Natural killer cell (primary cell): ENCODE measurements around the gene CACNA1A. TPM values are rescaled to one million over a fixed set of nuclear protein-coding genes. Genes with fewer than 3 reads are reported as not detected.

Source experiments
- ATAC-seq, 3 donors: fragments of 150-1000 bp in 2 of 3; fragments of 200-7000 bp in 1 of 3; cut with Tn5 transposase; 1 replicate in 1 of 3; 2 replicates in 2 of 3; pipeline ENCODE4 v1.10.0; 2021; ENCODE audit warnings: mild to moderate bottlenecking in 2 of 3, moderate library complexity in 2 of 3
- DNase-seq, 2 donors: peaks; one replicate each; pipeline versions ENCODE4 v3.0.0 to v3.0.0-alpha.2; 2013 to 2021; ENCODE audit warnings: mixed read lengths in 1 of 2
- H3K27ac ChIP-seq: one replicate; pipeline ENCODE4 v1.5.1; 2013; ENCODE audit warnings: mild to moderate bottlenecking, low read length
- H3K27me3 ChIP-seq: one replicate; pipeline ENCODE4 v1.6.1; 2013; ENCODE audit warnings: low read length; ENCODE audit not compliant: control insufficient read depth, insufficient read depth
- H3K36me3 ChIP-seq: one replicate; pipeline ENCODE4 v1.6.1; 2013; ENCODE audit warnings: low read length; ENCODE audit not compliant: control insufficient read depth, insufficient read depth
- H3K4me1 ChIP-seq: one replicate; pipeline ENCODE4 v1.6.1; 2013; ENCODE audit warnings: low read length; ENCODE audit not compliant: control insufficient read depth, insufficient read depth
- H3K4me3 ChIP-seq: one replicate; pipeline ENCODE4 v1.5.1; 2013; ENCODE audit warnings: low read length
- H3K9me3 ChIP-seq: one replicate; pipeline ENCODE4 v1.6.1; 2013; ENCODE audit warnings: low read length; ENCODE audit not compliant: control insufficient read depth, insufficient read depth
- H3K27ac Mint-ChIP-seq, 2 donors: one replicate each; pipeline ENCODE4 v1.8.0; 2022; ENCODE audit warnings: mild to moderate bottlenecking in 2 of 2, mixed read lengths in 2 of 2, moderate library complexity in 1 of 2
- H3K27me3 Mint-ChIP-seq, 2 donors: one replicate each; pipeline ENCODE4 v1.8.0; 2022; ENCODE audit warnings: low read depth in 2 of 2, mixed read lengths in 2 of 2
- H3K36me3 Mint-ChIP-seq: one replicate; pipeline ENCODE4 v1.8.0; 2022; ENCODE audit warnings: mixed read lengths
- H3K4me1 Mint-ChIP-seq, 2 donors: one replicate each; pipeline ENCODE4 v1.8.0; 2022; ENCODE audit warnings: mixed read lengths in 2 of 2
- H3K4me3 Mint-ChIP-seq: one replicate; pipeline ENCODE4 v1.8.0; 2022; ENCODE audit warnings: mild to moderate bottlenecking, moderate library complexity, mixed read lengths
- H3K9me3 Mint-ChIP-seq, 2 donors: one replicate each; pipeline ENCODE4 v1.8.0; 2022; ENCODE audit warnings: mixed read lengths in 2 of 2
- CTCF ChIP-seq: fragments of 200-600 bp; IDR thresholded peaks from one replicate; pipeline ENCODE4 v1.8.0; 2022; ENCODE audit warnings: antibody characterized with exemption
- WGBS: methylation state at CpG from one replicate; pipeline ENCODE4 v1.1.7; 2013; ENCODE audit warnings: missing lambda C conversion rate; ENCODE audit not compliant: insufficient coverage; 5-methylcytosine and 5-hydroxymethylcytosine counted together
- intact Hi-C: fragments of 100-400 bp; cut with micrococcal nuclease; formaldehyde crosslinking; loops from one replicate; pipeline ENCODE4 v1.14.2; 2022
- total RNA-seq, 4 donors: library from RNA; stranded (reverse); fragments of 120-200 nt in 1 of 4; gene quantifications; one replicate each; pipeline versions ENCODE4 v1.2.3 to v1.2.4, GENCODE V29; 2013 to 2022

The CACNA1A gene
- total RNA-seq, 3 donors from 2014 or later (not counting 1 experiment from before 2014, with no cell fraction given), result 0.59 to 0.85 (median 0.75) TPM

DNA sequence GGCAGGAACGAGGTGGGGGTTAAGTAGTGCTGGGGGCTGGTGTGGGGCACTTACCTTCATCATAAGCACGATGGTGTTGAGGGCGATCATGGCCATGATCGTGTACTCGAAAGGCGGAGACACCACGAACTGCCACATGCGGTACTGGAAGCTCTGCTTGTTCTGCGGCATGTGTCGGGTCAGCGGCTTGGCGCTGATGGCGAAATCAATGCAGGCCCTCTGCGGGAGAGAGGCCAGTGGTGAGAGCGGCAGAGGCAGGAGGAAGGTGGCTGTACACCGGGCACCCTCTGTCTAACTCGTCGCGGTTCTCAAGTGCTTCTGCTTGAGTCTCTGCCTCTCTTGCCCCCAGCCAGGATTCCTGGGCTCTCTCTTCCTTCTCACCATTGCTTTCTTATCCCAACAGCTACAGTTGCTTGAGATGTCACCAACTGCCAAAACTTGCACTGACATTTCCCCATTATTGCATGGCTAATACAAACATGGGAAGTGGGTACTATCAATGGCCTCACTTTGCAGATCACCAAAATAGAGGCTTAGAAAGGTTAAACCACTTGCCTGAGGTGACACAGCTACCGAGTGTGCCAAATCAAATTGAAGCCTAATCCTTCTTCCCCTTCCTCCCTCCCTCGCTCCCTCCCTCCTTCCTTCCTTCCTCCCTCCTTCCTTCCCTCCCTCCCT lies 251.1 kb downstream of the CACNA1A start:
- no peaks in the 10 kb centered on the region for H3K36me3 Mint-ChIP-seq
- peaks cover 18 to 31% of the 10 kb centered on the region in 2 donors for H3K27me3 Mint-ChIP-seq
- TF ChIP-seq CTCF, result no peak

GRCh38 chr19:13252569-13253335 lies 253.5 kb downstream of the CACNA1A start:
- DNase-seq, result no peak
- no peak overlapping the region for H3K4me3 Mint-ChIP-seq
- H3K36me3 ChIP-seq, result no peaks in the 10 kb centered on the region
- no peak overlapping the region for H3K4me3 ChIP-seq
- 87% methylated on average over 11 of the region's 11 CpGs for WGBS
- peaks cover 3% of the 10 kb centered on the region for H3K9me3 ChIP-seq
- intact Hi-C loops, result no loop called here
- TF ChIP-seq CTCF, result no peak
- no peaks in the 10 kb centered on the region for H3K4me1 ChIP-seq
- no peak overlapping the region for H3K27ac Mint-ChIP-seq
- H3K27me3 ChIP-seq, result no peaks in the 10 kb centered on the region
- no peak overlapping the region for H3K27ac ChIP-seq
- peaks cover 0 to 4% of the 10 kb centered on the region in 2 donors for H3K4me1 Mint-ChIP-seq
- peaks cover 11 to 21% of the 10 kb centered on the region in 2 donors for H3K27me3 Mint-ChIP-seq
- ATAC-seq, result no peak
- no peaks in the 10 kb centered on the region for H3K36me3 Mint-ChIP-seq
- H3K9me3 Mint-ChIP-seq, result no peaks in the 10 kb centered on the region

More for the DNA sequence above, 251.1 kb downstream of the CACNA1A start:
- DNase-seq (no peak), ATAC-seq (no peak)
- H3K9me3 ChIP-seq, result peaks cover 3% of the 10 kb centered on the region
- intact Hi-C loops, result no loop called here
- H3K27me3 ChIP-seq, result no peaks in the 10 kb centered on the region
- Mint-ChIP-seq H3K4me1 (no peaks in the 10 kb centered on the region), H3K9me3 (no peaks in the 10 kb centered on the region), H3K27ac (no peak overlapping the region), H3K4me3 (no peak overlapping the region)
- H3K36me3 ChIP-seq, result no peaks in the 10 kb centered on the region
- H3K4me3 ChIP-seq, result no peak overlapping the region
- WGBS, result 90% methylated on average over 21 of the region's 21 CpGs
- no peak overlapping the region for H3K27ac ChIP-seq
- H3K4me1 ChIP-seq, result no peaks in the 10 kb centered on the region

DNA sequence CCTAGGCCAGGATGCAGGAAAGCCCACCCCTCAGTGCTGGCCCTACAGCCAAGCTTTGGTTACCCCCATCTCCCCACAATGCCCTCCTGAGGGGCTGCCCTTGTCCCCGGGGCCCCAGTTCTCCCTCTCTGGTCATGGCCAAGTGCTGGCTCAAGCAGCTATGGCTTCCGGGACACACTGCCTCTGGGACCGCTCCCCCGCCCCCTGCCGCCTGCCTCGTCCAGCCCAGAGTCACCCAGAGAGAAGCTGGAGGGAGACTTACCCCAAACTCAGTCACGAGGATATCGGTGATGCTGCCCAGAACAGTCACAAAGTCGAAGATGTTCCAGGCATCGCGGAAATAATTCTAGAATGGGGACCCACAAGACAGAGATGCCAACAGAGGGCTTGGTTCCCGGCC lies 261.4 kb downstream of the CACNA1A start:
- H3K4me3 Mint-ChIP-seq, result no peak overlapping the region
- peaks cover 3% of the 10 kb centered on the region for H3K4me1 ChIP-seq
- H3K36me3 Mint-ChIP-seq, result no peaks in the 10 kb centered on the region
- H3K9me3 Mint-ChIP-seq, result no peaks in the 10 kb centered on the region
- 89% methylated on average over 12 of the region's 12 CpGs for WGBS
- no peak for TF ChIP-seq CTCF
- no peaks in the 10 kb centered on the region for H3K27me3 ChIP-seq
- intact Hi-C loops, result no loop called here
- H3K27me3 Mint-ChIP-seq, result no peaks in the 10 kb centered on the region
- H3K27ac Mint-ChIP-seq, result no peak overlapping the region
- no peak for DNase-seq
- no peak for ATAC-seq
- H3K9me3 ChIP-seq, result no peaks in the 10 kb centered on the region
- H3K4me3 ChIP-seq, result no peak overlapping the region
- H3K36me3 ChIP-seq, result no peaks in the 10 kb centered on the region
- no peak overlapping the region for H3K27ac ChIP-seq
- peaks cover 0 to 10% of the 10 kb centered on the region in 2 donors for H3K4me1 Mint-ChIP-seq
